ENCODE data around the gene USP31.
A peak's percentile ranks its signal among the peaks of the same experiment; 100 is the strongest.

DNA sequence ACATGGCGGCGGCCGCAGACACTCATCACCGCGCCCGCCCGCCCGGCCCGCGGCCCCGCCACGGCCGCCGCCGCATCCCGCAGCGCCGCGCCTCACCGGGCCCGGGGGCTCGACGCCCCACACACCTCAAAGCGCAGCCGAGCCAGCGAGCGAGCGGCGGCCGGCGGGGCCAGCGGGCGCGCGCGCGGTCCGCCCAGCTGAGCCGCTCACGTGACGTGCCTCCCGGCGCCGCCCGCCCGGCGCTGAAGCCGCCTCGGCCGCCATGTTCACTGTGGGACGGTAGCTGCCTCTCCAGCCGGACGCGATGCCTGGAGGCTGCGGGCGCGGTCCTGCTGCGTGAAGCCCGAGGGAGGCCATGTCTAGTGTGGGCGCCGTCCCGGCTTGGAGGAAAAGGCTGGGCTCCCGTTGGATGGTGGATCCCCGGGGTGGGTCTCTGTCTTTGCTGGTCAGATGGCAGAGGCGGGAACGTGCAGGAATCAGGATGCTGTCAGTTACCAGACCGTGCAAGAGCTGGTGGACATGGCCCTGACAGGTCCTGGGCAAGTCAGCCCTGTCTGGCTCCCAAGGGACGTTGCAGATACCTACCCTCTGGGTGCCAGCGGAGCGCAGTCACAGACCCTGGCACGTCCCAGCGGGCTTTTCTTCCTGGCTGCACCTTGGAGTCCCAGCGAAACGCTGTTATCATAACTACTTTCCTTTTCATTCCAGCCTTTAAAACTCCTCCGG, at the start of gene USP31:
- no peak for TF ChIP-seq POLR2A (IDR thresholded peaks at IDR 0.05)
- TF ChIP-seq CTCF (IDR thresholded peaks at IDR 0.05) = peak in 1 of 4 experiments; percentile 24
- peak; percentile 86 for TF ChIP-seq POLR2AphosphoS5 (IDR thresholded peaks at IDR 0.05)

All from prostate gland (tissue), 2 donors.